Transverse colon (tissue), 4 donors: Measurements from ENCODE around the gene ACSL6. TPM values are rescaled to one million over a fixed set of nuclear protein-coding genes. Genes with fewer than 3 reads are reported as not detected.

Experiments
- DNase-seq: peaks from one replicate; pipeline ENCODE4 v3.0.0-alpha.2; 2019
- H3K27ac ChIP-seq, 4 donors: fragments of 200-600 bp; sonication (generic); 2 replicates each; pipeline ENCODE4 v1.5.1; 2016 to 2018; ENCODE audit warnings: inconsistent platforms in 4 of 4
- H3K27me3 ChIP-seq: fragments of 200-600 bp; sonication (generic); 2 replicates; pipeline ENCODE4 v1.5.1; 2017; ENCODE audit warnings: inconsistent platforms
- H3K36me3 ChIP-seq, 4 donors: fragments of 200-600 bp; sonication (generic); 2 replicates each; pipeline ENCODE4 v1.5.1; 2017 to 2019; ENCODE audit warnings: inconsistent platforms in 4 of 4
- H3K4me1 ChIP-seq, 4 donors: fragments of 200-600 bp; sonication (generic); 2 replicates each; pipeline ENCODE4 v1.5.1; 2017 to 2020; ENCODE audit warnings: inconsistent platforms in 4 of 4
- H3K4me3 ChIP-seq, 4 donors: fragments of 200-600 bp; sonication (generic); 1 replicate in 1 of 4; 2 replicates in 3 of 4; pipeline versions ENCODE4 v1.5.1 to v1.6.1; 2017 to 2019; ENCODE audit warnings: inconsistent platforms in 4 of 4
- H3K9me3 ChIP-seq, 2 donors: fragments of 200-600 bp; sonication (generic); 2 replicates each; pipeline ENCODE4 v1.5.1; 2017 to 2019; ENCODE audit warnings: inconsistent platforms in 2 of 2
- CTCF ChIP-seq, 5 experiments: fragments of 200-600 bp in 3 of 5; fragments of 450-650 bp in 2 of 5; sonication (generic) in 3 of 5; IDR thresholded peaks; 1 replicate in 2 of 5; 2 replicates in 3 of 5; pipeline ENCODE4 v1.5.1; 2016 to 2017; ENCODE audit warnings: antibody characterized with exemption in 5 of 5, inconsistent platforms in 3 of 5, mild to moderate bottlenecking in 2 of 5, moderate library complexity in 1 of 5
- EP300 ChIP-seq: sonication (generic); formaldehyde crosslinking; IDR thresholded peaks from one replicate; pipeline ENCODE4 v1.6.1; 2017; ENCODE audit warnings: antibody characterized with exemption, low read depth
- POLR2A ChIP-seq: fragments of 450-650 bp; IDR thresholded peaks from one replicate; pipeline ENCODE4 v1.6.1; 2016; ENCODE audit warnings: antibody characterized with exemption, mild to moderate bottlenecking, moderate library complexity
- POLR2AphosphoS5 ChIP-seq, 3 donors: sonication (generic); formaldehyde crosslinking; IDR thresholded peaks; one replicate each; pipeline ENCODE4 v1.6.1; 2016; ENCODE audit warnings: antibody characterized with exemption in 3 of 3
- WGBS, 2 donors: methylation state at CpG; one replicate each; pipeline ENCODE4 v1.1.5; 2018; ENCODE audit warnings: low coverage in 1 of 2; 5-methylcytosine and 5-hydroxymethylcytosine counted together
- in situ Hi-C, 4 donors: fragments of 200-750 bp; cut with MboI; loops; one replicate each; pipeline versions ENCODE4 v1.15.0 to v1.15.1; 2017; ENCODE audit warnings: low sequenced_read_pairs in 3 of 4, low pct_ligation_motif_present in 1 of 4, low pct_unique_long_range_greater_than_20kb in 1 of 4
- intact Hi-C: fragments of 100-400 bp; cut with DNase I; formaldehyde crosslinking; loops from one replicate; pipeline ENCODE4 v1.15.1; 2023; ENCODE audit warnings: low total_unique reads
- total RNA-seq, 4 donors: library from RNA; depleted of rRNA; stranded (reverse); fragments of >200 nt; gene quantifications; one replicate each; pipeline ENCODE4 v1.1.0, GENCODE V29; 2016

The ACSL6 gene
- total RNA-seq, 4 donors from 2014 or later = 0.41 to 0.64 TPM; not detected in 2

GRCh38 chr5:131932235-131932634, 79.2 kb downstream of the ACSL6 start:
- Histone ChIP-seq H3K4me1 (no peaks in the 10 kb centered on the region), H3K27ac (no peak overlapping the region), H3K27me3 (peaks cover 3% of the 10 kb centered on the region), H3K9me3 (peaks cover under 1 to 15% of the 10 kb centered on the region in 2 donors), H3K4me3 (no peak overlapping the region), H3K36me3 (no peaks in the 10 kb centered on the region)
- intact Hi-C loops = no loop called here
- in situ Hi-C loops = no loop called here
- no peak for DNase-seq
- 77 to 80% methylated on average over 1 to 2 of the region's 2 CpGs for WGBS, 2 donors
- TF ChIP-seq EP300 (no peak), CTCF (IDR thresholded peaks at IDR 0.05) (no peak), POLR2A (no peak), POLR2AphosphoS5 (IDR thresholded peaks at IDR 0.05) (no peak)

- in situ Hi-C loops = no loop called here
- intact Hi-C loops = no loop called here
- peaks cover 10 to 15% of the 10 kb centered on the region in 2 donors for H3K9me3 ChIP-seq
These were observed 82.5 kb downstream of the ACSL6 start for GRCh38 chr5:131928957-131929356.

GRCh38 chr5:131926168-131926567, 85.3 kb downstream of the ACSL6 start:
- intact Hi-C loops (no loop called here), in situ Hi-C loops (no loop called here)
- Histone ChIP-seq H3K27me3 (no peaks in the 10 kb centered on the region), H3K9me3 (peaks cover 10 to 15% of the 10 kb centered on the region in 2 donors), H3K4me1 (no peaks in the 10 kb centered on the region), H3K36me3 (no peaks in the 10 kb centered on the region), H3K27ac (no peak overlapping the region), H3K4me3 (no peak overlapping the region)
- TF ChIP-seq POLR2AphosphoS5 (IDR thresholded peaks at IDR 0.05) = no peak
- no peak for TF ChIP-seq EP300
- TF ChIP-seq POLR2A = no peak
- TF ChIP-seq CTCF (IDR thresholded peaks at IDR 0.05) = no peak
- DNase-seq = no peak
- 79 to 91% methylated on average over 3 of the region's 3 CpGs for WGBS, 2 donors

More at GRCh38 chr5:131928957-131929356, 82.5 kb downstream of the ACSL6 start:
- H3K4me1 ChIP-seq = no peaks in the 10 kb centered on the region
- TF ChIP-seq POLR2A (no peak), POLR2AphosphoS5 (IDR thresholded peaks at IDR 0.05) (no peak), CTCF (IDR thresholded peaks at IDR 0.05) (no peak), EP300 (no peak)
- DNase-seq = no peak
- H3K4me3 ChIP-seq = no peak overlapping the region
- no peaks in the 10 kb centered on the region for H3K36me3 ChIP-seq
- no peak overlapping the region for H3K27ac ChIP-seq
- H3K27me3 ChIP-seq = peaks cover 3% of the 10 kb centered on the region

DNA sequence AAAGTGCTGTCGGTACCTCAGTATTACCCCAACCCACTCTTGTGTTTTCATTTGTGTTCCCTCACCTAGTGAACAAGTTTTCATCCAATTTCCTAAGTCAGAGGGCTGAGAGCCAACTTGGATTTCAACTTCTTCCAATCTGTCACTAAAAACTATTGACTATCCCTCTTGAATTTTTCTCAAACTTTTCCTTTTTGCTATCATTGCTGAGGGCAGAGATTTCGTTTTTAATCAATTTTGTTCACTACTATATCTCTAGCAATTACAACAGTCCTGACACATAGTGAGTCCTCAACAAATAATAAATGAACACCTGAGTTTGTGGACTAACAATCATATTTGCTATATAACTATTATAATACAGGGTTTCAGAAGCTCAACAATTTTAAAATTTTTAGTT, 95.0 kb downstream of the ACSL6 start:
- WGBS, 2 donors = 14 to 64% methylated on average over 1 to 2 of the region's 2 CpGs

More for the DNA sequence above, 95.0 kb downstream of the ACSL6 start:
- no peak for DNase-seq
- Histone ChIP-seq H3K27me3 (no peaks in the 10 kb centered on the region), H3K36me3 (no peaks in the 10 kb centered on the region), H3K9me3 (no peaks in the 10 kb centered on the region), H3K4me3 (no peak overlapping the region), H3K27ac (no peak overlapping the region), H3K4me1 (no peaks in the 10 kb centered on the region)
- in situ Hi-C loops (no loop called here), intact Hi-C loops (no loop called here)
- no peak for TF ChIP-seq EP300
- TF ChIP-seq POLR2AphosphoS5 (IDR thresholded peaks at IDR 0.05) = no peak
- TF ChIP-seq CTCF (IDR thresholded peaks at IDR 0.05) = no peak
- TF ChIP-seq POLR2A = no peak
